NCI-H1105 (cell line): ENCODE data around the gene CCDC134.

Experiments used
- DNase-seq: peaks from one replicate; lab custom pipeline; 2025; lab: John Stamatoyannopoulos, UW

The CCDC134 gene

DNA sequence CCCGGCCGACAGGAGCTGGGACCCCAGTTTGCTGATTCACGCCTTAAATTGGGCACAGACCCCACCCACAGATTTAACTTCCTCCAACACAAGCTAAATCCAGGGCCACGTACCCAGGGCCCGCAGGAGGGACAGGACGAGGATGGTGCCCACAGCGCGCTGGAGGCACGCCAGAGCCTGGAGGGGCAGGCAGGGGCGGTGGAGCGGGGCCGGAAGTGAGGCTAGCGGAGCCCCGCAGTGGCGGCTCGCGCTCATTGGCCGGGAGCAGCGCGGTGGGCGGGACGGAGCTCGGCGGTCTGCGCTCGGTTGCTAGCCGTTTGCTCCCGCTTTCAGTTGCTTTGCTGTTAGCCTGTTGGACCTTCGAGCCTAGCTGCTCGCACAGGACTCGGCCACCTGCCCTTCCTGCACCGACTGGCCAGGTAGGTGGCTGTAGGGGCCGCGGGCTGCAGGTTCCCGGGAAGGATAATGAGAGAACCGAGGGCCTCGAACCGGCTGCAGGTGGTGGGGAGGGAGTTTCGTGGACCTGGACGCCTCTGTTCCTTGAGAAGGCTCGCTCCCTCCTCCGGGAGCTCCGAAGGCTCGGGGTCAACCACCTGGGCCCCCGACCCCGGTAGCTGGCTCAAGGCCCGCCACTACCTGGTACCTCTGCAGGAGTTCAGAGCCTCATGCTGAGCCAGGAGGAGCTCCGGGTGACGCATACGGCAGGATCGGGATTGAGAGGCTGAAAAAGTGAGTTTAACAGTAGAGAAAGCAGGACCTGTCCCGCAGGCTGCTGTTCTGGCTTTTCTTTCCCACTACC is at the start of gene CCDC134:
Gene CCDC134 (plus strand): TSS at position 332 of the 799 bp plus-strand sequence. CDS start 8,212 bp downstream, outside the sequence.
- DNase-seq = peak; percentile 84

DNA sequence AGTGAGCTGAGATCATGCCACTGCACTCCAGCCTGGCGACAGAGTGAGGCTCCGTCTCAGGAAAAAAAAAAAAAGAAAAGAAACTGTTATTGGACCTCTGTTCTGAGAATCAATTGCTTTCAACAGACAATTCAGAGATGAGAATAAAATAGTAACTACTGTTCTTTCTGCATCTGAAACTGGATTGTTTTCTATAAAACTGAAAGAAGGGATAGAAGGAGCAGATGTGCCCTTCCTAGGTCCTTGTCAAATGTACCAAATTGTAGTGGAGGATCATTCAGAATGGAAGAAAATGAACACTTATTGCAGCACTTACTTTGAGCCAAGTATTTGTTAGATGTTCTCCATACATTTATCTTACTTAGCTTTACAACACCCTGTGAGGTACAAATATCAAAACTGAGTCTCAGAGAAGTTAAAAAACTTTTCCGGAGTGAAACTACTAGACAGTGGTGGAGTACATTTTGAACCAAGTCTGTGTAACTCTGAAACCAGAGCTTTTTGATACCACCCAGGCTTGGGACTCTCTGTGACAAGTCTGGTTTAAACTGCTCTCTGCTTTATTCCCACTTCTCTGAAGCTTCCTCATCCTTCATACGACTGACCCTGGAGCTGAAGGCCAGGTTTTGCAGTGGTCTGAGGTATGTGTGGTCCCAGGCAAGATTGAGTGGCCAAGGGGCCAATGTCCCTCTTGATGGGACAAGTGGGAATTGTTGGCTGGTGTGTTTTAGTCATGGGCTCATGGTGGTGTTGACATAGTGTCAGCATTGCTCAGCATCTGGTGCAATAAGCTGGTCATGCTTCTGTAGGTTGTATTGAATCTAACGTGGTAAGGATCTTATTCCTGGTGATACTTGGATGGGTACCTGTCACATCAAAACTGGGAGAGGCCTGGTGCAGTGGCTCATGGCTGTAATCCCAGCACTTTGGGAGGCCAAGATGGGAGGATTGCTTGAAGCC is 48.2 kb upstream of the CCDC134 start:
- no peak for DNase-seq

DNA sequence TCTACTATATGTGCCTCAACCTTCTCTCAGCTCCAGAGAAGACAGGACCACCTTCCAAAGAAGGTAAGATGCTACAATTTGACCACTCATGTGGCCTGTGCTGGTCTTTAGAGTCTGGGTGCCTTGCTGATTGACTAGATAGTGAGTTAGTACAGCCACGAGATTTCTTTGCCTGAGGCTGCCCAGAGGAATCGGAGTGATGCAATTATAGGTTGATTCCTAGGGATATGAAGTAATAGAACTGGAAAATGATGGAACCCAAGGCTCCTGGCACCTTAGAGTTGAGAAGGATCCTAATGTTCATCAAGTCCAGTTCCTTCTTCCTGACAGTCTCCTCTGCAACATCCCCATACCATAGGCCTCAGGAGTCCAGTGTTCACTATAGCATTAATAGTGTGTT is 46.5 kb upstream of the CCDC134 start:
- no peak for DNase-seq

DNA sequence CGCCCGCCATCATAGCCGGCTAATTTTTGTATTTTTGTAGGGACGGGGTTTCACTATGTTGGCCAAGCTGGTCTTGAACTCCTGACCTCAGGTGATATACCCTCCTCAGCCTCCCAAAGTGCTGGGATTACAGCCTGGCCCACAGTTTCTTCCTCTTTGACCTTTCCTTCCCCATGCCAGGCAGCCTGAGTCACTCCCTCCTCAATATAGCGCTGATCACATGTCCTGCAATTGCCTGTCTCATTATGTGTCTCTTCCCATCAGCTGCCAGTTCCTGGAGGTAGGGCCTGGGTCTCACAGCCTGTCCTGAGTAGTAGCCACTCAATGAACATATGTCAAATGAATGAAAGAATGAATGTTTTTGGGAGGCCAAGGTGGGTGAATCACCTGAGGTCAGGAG is 43.0 kb upstream of the CCDC134 start:
- DNase-seq = no peak

DNA sequence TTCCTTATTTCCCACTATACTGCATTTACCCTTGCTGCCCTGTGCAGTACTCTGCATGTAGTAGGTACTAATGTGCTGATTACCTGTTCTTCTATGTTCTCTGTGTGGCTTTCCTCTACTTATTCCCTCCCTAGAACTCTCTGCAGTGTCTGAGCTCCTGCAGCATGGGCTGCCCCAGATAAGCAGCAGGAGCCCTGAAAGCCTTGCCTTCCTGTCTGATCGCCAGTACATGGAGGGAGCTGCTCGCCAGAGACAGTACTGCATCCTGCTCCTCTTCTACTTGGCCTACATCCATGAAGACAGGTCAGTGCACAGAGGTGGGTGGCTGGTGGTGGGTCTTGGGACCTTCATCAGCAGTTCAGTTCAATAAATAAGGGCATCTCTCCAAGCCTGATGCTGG is 42.2 kb upstream of the CCDC134 start:
- no peak for DNase-seq

DNA sequence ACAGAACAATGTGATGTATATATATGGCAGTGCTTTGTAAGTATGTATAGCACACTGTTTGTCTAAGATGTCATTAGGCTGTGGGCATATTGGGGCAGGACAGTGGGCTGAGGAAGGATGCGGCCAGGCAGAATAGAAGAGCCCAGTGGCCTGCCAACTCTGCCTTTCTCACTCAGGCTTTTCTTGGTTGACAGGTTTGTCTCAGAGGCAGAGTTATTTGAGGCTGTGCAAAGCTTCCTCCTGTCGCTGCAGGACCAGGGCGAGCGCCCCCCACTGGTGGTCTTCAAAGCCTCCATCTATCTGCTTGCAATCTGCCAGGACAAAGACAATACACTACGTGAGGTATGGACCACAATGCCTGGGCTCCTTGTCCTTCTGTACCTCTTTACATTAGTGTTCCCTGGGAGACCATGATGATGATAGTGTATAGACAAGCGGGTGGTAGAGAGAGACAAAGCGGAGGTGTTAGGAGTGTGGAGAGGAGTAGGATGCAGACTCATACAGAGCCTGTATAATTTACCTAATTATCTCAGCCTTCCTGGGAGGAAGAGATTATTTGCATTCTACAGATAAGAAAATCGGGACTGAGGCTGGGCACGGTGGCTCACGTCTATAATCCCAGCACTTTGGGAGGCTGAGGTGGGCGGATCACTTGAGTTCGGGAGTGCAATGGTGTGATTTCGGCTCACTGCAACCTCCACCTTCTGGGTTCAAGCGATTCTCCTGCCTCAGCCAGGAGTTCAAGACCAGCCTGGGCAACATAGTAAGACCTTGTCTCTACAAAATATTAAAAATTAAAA is 37.3 kb upstream of the CCDC134 start:
- peak; percentile 79 for DNase-seq

DNA sequence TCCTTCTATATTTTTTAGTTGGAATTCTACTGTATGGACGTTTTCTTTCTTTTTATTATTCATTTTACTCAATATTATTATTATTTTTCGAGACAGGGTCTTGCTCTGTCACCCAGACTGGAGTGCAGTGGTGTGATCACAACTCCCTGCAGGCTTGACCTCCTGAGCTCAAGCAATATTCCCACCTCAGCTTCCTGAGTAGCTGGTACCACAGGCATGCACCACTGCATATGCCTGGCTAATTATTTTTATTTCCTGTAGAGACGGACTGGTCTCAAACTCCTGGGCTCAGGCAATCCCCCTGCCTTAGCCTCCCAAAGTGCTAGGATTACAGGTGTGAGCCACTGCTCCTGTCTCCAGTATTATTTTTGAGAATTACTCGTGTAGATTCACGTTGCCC is 34.0 kb upstream of the CCDC134 start:
- DNase-seq = no peak

DNA sequence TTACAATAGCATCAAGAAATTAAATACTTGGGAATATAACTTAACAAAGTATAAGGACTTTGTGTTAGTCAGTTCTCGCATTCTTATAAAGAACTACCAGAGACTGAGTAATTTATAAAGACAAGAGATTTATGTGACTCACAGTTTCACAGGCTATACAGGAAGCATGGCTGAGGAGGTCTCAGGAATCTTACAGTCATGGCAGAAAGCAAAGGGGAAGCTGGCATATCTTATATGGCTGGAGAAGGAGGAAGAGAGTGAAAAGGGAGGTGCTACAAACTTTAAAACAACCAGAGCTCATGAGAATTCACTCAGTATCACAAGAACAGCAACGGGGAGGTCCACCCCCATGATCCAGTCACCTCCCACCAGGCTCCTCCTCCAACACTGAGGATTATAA is 32.0 kb upstream of the CCDC134 start:
- no peak for DNase-seq

DNA sequence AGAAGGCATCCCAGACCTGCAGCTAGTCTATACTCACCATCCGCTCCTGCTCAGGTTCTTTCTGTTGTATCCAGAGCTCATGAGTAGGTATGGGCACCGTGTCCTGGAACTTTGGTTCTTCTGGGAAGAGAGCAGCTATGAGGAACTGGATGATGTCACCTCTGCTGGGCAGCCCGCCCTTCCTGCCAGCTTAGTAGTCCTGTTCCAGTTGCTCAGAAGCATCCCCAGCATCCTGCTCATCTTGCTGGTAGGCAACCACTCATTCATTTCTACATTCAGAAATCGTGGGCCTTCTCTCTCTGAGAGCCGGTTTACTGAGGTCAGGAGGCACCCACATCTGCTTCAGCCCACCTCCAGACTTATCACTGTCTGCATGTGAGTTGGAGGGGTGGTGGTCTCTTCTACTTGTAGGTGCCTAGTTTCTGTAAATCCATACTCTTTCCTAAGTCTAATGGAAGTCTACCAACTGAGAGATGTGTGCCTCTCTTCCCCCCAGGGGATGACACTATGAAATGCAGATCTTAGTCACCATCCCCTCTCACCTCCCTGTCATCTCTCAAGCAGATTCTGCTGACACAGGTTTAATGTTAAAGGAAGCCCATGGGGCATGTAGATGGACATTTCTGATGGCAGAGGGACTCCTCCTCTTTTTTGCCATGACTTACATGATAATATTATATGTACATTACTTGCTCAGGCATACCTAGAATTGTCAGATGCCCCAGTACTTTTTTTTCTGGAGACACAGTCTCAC is 29.6 kb upstream of the CCDC134 start:
- DNase-seq = no peak

DNA sequence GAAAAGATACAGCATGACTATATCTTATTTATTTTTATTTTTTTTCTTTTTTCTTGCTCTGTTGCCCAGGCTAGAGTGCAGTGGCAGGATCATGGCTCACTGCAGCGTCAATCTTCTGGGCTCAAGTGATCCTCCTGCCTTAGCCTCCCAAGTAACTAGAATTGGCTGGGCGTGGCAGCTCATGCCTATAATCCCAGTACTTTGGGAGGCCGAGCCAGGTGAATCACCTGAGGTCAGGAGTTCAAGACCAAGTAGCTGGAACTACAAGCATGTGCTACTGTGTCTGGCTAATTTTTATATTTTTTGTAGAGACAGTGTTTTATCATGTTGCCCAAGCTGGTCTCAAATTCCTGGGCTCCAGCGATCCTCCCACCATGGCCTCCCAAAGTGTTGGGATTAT is 28.3 kb upstream of the CCDC134 start:
- DNase-seq = no peak

DNA sequence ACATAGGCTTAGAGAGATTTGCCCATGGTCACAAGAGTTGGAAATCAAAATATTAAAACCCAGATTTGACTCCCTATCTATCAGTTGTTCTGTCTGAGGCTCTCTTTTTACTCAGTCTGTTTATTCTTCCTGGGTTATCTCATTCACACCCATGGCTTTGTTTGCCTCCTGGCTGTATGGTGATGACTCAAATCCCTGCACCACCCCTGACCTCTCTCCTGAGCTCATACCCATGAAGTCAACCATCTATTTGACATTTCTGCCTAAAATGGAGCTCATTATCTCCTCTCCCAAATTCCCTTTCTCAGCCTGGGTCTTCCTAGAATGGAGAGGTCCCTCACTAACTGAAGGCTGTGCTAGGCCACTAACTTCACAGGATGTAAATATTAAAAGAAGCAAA is 27.8 kb upstream of the CCDC134 start:
- no peak for DNase-seq

DNA sequence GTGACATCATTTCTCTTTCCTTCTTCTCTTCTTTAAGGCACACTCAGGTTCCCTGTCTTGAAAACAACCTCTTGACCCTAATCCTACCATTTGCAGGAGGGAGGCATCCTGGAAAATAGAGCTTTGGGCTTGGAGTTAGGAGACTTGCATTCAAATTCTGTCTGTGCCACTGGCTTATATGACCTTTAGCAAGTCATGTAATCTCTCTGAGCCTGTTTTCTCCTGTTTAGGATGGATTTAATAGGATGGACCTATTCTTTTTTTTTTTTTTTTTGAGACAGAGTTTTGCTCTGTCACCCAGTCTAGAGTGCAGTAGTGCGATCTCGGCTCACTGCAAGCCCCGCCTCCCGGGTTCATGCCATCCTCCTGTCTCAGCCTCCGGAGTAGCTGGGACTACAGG is 25.1 kb upstream of the CCDC134 start:
- no peak for DNase-seq

DNA sequence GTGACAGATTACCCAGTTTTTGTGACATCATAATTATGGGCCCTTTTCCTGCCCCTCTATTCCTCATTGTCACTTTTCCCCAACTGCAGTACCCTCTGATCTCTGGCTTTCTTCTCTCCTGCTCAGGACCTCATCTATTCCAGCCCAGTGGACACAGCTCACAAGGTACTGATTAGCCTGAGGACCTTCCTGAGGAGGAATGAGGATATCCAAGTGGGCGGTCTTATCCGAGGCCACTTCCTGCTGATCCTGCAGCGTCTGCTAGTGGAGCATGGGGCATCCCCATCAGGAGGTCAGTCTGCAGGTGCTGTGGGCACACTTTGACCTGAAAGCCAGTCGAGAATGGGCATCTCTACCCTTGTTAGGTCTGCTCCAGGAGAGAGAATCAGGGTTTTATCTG is 24.5 kb upstream of the CCDC134 start:
- no peak for DNase-seq

DNA sequence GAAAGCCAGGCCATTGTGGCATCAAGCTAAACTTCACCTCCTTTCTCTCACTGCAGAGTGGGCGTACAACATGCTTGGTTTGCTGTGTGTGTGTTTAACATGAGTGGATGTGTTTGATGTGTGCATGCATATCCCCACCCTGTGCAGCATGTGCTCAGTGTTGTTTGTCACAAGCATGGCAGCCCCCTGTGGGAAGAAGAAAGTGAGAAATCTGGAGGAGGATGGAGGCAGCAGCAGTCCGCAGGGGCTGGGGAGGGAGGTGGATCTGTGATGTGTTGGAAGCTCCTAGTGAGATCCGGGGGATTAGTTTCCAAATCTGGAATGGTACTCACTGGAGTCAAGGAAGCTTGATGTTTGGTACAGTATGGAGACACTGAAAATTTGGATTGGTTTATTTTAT is 24.1 kb upstream of the CCDC134 start:
- DNase-seq = no peak

DNA sequence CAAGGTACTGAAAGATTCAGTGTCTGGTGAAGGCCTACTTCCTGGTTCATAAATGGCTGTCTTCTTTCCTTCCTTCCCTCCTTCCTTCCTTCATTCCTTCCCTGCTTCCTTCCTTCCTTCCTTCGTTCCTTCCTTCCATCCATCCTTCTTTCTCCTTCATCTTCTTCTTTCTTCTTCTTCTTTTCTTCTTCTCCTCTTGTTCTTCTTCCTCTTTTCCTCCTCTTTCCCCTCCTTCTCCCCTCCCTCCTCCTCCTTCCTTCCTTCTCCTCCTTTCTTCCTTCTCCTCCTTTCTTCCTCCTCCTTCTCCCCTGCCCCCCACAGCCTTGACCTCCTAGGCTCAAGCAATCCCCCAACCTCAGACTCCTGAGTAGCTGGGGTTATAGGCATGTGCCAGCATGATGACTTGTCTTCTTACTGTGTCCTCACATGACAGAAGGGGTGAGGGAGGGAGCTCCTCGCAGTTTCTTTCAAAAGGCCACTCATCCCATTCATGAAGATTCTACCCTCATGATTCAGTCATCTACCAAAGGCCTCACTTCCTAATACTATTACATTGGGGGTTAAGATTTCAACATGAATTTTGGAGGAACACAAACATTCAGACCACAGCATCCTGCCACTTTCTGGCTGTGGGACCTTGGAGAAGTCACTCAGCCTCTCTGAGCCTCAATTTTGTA is 22.6 kb upstream of the CCDC134 start:
- no peak for DNase-seq

DNA sequence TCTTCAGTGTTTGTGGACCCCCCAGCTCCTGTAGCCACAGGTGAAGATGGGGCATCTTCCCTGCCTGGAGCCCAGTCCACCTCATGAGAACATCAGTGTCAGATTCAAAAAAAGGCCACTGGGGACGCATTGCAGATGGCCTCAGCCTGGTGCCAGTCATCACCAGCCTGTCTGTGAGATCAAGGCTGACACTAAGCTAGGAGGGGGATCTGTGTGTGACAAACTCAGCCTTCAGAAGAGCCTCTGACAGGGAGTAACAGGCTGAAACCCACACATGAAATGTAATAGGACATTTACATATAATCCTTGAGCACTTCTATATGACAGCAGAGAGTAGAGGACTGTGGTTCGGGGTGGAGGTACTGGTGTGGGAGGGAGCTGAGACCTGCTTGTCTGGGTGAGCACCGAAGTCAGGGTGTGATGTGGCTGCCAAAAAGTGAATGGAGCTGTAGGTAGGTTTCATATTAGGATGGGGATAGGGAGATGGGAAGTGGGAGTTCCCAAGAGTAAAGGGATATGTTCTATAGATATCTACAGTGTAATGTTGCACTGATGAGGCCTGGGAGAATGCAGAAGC is 20.5 kb upstream of the CCDC134 start:
- no peak for DNase-seq

DNA sequence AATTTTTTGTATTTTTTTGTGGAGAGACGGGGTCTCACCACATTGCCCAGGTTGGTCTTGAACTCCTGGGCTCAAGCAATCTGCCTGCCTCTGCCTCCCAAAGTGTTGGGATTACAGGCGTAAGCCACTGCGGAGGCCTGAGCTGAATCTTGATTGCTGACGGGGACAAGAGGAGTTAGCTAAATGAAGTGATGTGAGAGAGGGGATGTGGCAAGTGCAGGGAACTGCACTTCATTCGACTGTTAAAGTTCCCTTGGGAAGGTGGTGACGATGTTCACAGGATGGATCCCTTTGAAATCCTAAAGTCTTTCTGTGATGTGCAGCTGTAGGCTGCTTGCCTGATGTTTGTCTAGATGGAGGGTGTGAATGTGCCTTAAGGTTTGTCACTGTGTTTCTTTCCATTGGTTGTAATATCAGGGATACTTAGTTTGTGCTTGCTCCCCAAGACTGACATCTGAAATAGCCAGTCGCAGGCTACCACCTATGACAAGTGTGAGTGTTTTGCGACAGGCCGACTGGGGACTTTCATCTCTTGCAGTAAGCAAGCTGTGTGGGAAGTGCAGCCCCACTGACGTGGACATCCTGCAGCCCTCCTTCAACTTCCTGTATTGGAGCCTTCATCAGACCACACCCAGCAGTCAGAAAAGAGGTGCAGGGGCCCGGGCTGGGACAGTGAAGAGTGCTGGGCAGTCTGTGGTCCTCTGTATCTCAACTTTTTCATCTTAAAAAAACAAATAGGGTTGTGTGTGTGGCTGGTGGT is 19.6 kb upstream of the CCDC134 start:
- no peak for DNase-seq

DNA sequence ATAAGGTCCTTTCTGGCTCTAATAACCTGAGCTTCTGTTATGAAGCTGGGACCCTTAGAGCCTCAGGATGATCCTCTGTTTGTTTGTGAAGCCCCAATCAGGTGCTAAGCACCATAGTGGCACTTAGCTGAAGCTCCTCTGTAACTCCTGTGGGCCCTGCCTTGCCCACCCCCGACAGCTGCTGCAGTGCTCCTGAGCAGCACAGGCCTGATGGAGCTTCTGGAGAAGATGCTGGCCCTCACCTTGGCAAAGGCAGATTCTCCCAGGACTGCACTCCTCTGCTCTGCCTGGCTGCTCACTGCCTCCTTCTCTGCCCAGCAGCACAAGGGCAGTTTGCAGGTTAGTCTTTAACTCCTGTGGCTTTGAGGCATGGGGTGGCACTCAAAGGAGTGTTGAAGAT is 19.0 kb upstream of the CCDC134 start:
- no peak for DNase-seq

DNA sequence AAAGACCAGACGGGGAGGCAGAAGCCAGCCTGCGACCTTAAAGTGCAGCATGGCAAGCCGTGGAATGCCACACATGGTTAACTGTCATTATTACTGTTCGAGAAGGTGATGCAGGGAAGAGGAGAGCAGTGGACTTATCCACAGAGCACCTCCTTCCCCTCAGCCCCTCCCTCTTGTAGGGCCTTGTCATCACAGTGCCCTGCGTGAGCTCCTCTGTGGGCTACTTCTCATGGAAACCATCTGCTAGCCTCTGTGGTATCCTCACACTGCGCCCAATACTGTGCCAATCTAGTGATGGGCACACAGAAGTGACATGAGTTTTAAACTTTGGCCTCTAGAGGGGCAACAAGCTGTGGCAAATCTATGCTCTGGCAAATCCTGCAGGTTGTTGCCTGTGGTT is 18.2 kb upstream of the CCDC134 start:
- DNase-seq = no peak

DNA sequence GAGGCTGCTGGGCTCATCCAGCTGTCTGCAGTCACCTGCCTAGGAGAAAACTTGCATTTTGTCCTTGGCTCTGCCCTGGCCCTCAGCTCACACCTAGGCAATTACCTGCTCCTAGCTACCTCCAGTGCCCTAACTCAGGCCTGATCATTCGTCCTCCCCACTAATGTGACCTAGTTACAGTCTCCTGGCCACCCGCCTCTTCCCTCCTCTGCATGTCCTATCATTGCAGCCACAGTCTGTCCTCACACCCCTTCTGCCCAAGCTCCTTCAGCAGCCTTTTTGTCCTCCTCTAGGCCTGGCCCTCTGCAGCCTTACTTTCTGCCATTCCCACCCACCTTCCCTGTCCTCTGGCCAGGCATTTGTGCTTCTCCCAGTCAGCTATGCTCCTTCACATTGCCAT is 17.7 kb upstream of the CCDC134 start:
- DNase-seq = no peak
